ENCODE results near the gene CDH22.

Gene CDH22

GRCh38 chr20:46308258-46309157 lies at the start of gene CDH22:
Gene CDH22 (minus strand): TSS chr20:46308498. CDS start chr20:46251294, 57,204 bp downstream.
- DNase-seq, result peak; percentile 40 to 58

GRCh38 chr20:46357030-46357514 lies 48.8 kb upstream of the CDH22 start:
- no peak for DNase-seq

- DNase-seq, result no peak
Measured at GRCh38 chr20:46356195-46357029, 48.1 kb upstream of the CDH22 start.

GRCh38 chr20:46355778-46356177 lies 47.5 kb upstream of the CDH22 start:
- DNase-seq, result no peak

- DNase-seq, result no peak
Measured at GRCh38 chr20:46354920-46355654, 46.8 kb upstream of the CDH22 start.

- DNase-seq, result no peak
Measured at GRCh38 chr20:46354207-46354555, 45.9 kb upstream of the CDH22 start.

- DNase-seq, result no peak
Measured at GRCh38 chr20:46353500-46354206, 45.4 kb upstream of the CDH22 start.

GRCh38 chr20:46352370-46352938 lies 44.2 kb upstream of the CDH22 start:
- DNase-seq, result no peak

- DNase-seq, result no peak
Measured at GRCh38 chr20:46351357-46352058, 43.2 kb upstream of the CDH22 start.

GRCh38 chr20:46350986-46351267 lies 42.6 kb upstream of the CDH22 start:
- DNase-seq, result no peak

- peak in 1 of 2 experiments; percentile 48 for DNase-seq
Measured at GRCh38 chr20:46350201-46350985, 42.1 kb upstream of the CDH22 start.

- DNase-seq, result no peak
Measured at GRCh38 chr20:46349742-46350056, 41.4 kb upstream of the CDH22 start.

- DNase-seq, result peak; percentile 61 to 71
Measured at GRCh38 chr20:46349035-46349741, 40.9 kb upstream of the CDH22 start.

GRCh38 chr20:46347841-46348803 lies 39.8 kb upstream of the CDH22 start:
- DNase-seq, result no peak

GRCh38 chr20:46346770-46347169 lies 38.5 kb upstream of the CDH22 start:
- DNase-seq, result no peak

GRCh38 chr20:46344488-46345162 lies 36.3 kb upstream of the CDH22 start:
- no peak for DNase-seq

GRCh38 chr20:46343975-46344357 lies 35.7 kb upstream of the CDH22 start:
- DNase-seq, result no peak

GRCh38 chr20:46343348-46343974 lies 35.2 kb upstream of the CDH22 start:
- no peak for DNase-seq

Data from activated T-cell treated with anti-CD3 and anti-CD28 coated beads, Interleukin-2, amount 50 U/mL, for 48 hours (primary cell).